Neural cell (in vitro differentiated cells): ENCODE measurements around the gene C16orf96.

Experiments used
- CTCF ChIP-seq: fragments of 450-650 bp; IDR thresholded peaks from 2 replicates; pipeline ENCODE4 v1.5.1; 2014; ENCODE audit warnings: antibody characterized with exemption, mild to moderate bottlenecking, moderate library complexity; ENCODE audit not compliant: poor library complexity, severe bottlenecking
- EP300 ChIP-seq: fragments of 450-650 bp; conservative IDR thresholded peaks from 2 replicates; pipeline ENCODE4 v1.6.1; 2014; ENCODE audit warnings: antibody characterized with exemption, mild to moderate bottlenecking, moderate library complexity; ENCODE audit not compliant: poor library complexity, severe bottlenecking
- EZH2 ChIP-seq: fragments of 200-600, 300-800 bp; shearing (Covaris generic), sonication (generic); IDR thresholded peaks from 2 replicates; pipeline ENCODE4 v1.6.1; 2014; ENCODE audit warnings: antibody characterized with exemption, low read length, borderline replicate concordance, mild to moderate bottlenecking; ENCODE audit not compliant: insufficient read depth, poor library complexity, severe bottlenecking
- POLR2AphosphoS5 ChIP-seq: IDR thresholded peaks from 2 replicates; pipeline ENCODE4 v1.6.1; 2012
- RAD21 ChIP-seq: fragments of 450-650 bp; conservative IDR thresholded peaks from 2 replicates; pipeline ENCODE4 v1.6.1; 2014; ENCODE audit warnings: antibody characterized with exemption, mild to moderate bottlenecking, moderate library complexity
- REST ChIP-seq: IDR thresholded peaks from 2 replicates; pipeline ENCODE4 v1.6.1; 2012; ENCODE audit warnings: borderline replicate concordance
- SMC3 ChIP-seq: fragments of 450-650 bp; conservative IDR thresholded peaks from 2 replicates; pipeline ENCODE4 v1.6.1; 2014; ENCODE audit warnings: antibody characterized with exemption, mild to moderate bottlenecking, moderate library complexity; ENCODE audit not compliant: poor library complexity
- TAF1 ChIP-seq: IDR thresholded peaks from 2 replicates; pipeline ENCODE4 v1.6.1; 2012; ENCODE audit warnings: low read depth

- TF ChIP-seq CTCF, result no peak
- no peak for TF ChIP-seq RAD21
- no peak for TF ChIP-seq SMC3
- TF ChIP-seq EP300, result no peak
- TF ChIP-seq EZH2, result no peak
- TF ChIP-seq REST, result no peak
- TF ChIP-seq TAF1, result no peak
- TF ChIP-seq POLR2AphosphoS5, result no peak
Observed at GRCh38 chr16:4570688-4571321, 14.7 kb downstream of the C16orf96 start.
